HEK293T (cell line): Measurements from ENCODE around the gene KCNH6.
A peak's percentile ranks its signal among the peaks of the same experiment; 100 is the strongest.

Source experiments
- CTCF ChIA-PET: fragments of 350-600 bp; formaldehyde crosslinking; extraction: SDS; loops from one replicate; lab custom pipeline; 2021; ENCODE audit warnings: antibody characterized with exemption, inconsistent platforms; lab: Yijun Ruan, JAX
- POLR2A ChIA-PET: fragments of 350-600 bp; formaldehyde crosslinking; extraction: SDS; loops from one replicate; lab custom pipeline; 2020; ENCODE audit warnings: antibody characterized with exemption, inconsistent platforms; lab: Yijun Ruan, JAX
- DNase-seq: peaks from one replicate; pipeline ENCODE4 v3.0.0; 2012; ENCODE audit warnings: mixed read lengths; ENCODE audit errors: extremely low spot score
- ARNT ChIP-seq: fragments of 450-650 bp; IDR thresholded peaks from 2 replicates; pipeline ENCODE4 v1.6.1; 2017; ENCODE audit warnings: mild to moderate bottlenecking
- BHLHE40 ChIP-seq: fragments of 450-650 bp; IDR thresholded peaks from 2 replicates; pipeline ENCODE4 v1.6.1; 2016; ENCODE audit warnings: mild to moderate bottlenecking, moderate library complexity, borderline replicate concordance
- CTBP1 ChIP-seq: fragments of 450-650 bp; IDR thresholded peaks from 2 replicates; pipeline ENCODE4 v1.6.1; 2016; ENCODE audit warnings: borderline replicate concordance
- ELF4 ChIP-seq: fragments of 450-650 bp; IDR thresholded peaks from 2 replicates; pipeline ENCODE4 v1.6.1; 2017; ENCODE audit warnings: antibody characterized with exemption
- FOXA1 ChIP-seq: fragments of 450-650 bp; IDR thresholded peaks from 2 replicates; pipeline ENCODE4 v1.6.1; 2016; ENCODE audit warnings: mild to moderate bottlenecking
- FOXK2 ChIP-seq: fragments of 450-650 bp; IDR thresholded peaks from 2 replicates; pipeline ENCODE4 v1.6.1; 2016; ENCODE audit warnings: mild to moderate bottlenecking
- FOXM1 ChIP-seq: fragments of 450-650 bp; IDR thresholded peaks from 2 replicates; pipeline ENCODE4 v1.6.1; 2017; ENCODE audit warnings: mild to moderate bottlenecking, borderline replicate concordance
- HDGF ChIP-seq: fragments of 450-650 bp; IDR thresholded peaks from 2 replicates; pipeline ENCODE4 v1.6.1; 2017; ENCODE audit warnings: antibody characterized with exemption, borderline replicate concordance
- L3MBTL2 ChIP-seq: fragments of 450-650 bp; conservative IDR thresholded peaks from 2 replicates; pipeline ENCODE4 v1.6.1; 2016; ENCODE audit warnings: mild to moderate bottlenecking
- LEF1 ChIP-seq: fragments of 450-650 bp; IDR thresholded peaks from 2 replicates; pipeline ENCODE4 v1.6.1; 2017; ENCODE audit warnings: mild to moderate bottlenecking, borderline replicate concordance
- NFRKB ChIP-seq: fragments of 450-650 bp; IDR thresholded peaks from 2 replicates; pipeline ENCODE4 v1.6.1; 2016; ENCODE audit warnings: mild to moderate bottlenecking, moderate library complexity
- SP1 ChIP-seq: fragments of 450-650 bp; IDR thresholded peaks from 2 replicates; pipeline ENCODE4 v1.6.1; 2017
- SUZ12 ChIP-seq: fragments of 450-650 bp; IDR thresholded peaks from 2 replicates; pipeline ENCODE4 v1.6.1; 2016; ENCODE audit warnings: mild to moderate bottlenecking
- TARDBP ChIP-seq: fragments of 450-650 bp; IDR thresholded peaks from 2 replicates; pipeline ENCODE4 v1.6.1; 2016
- ZNF384 ChIP-seq: fragments of 450-650 bp; IDR thresholded peaks from 2 replicates; pipeline ENCODE4 v1.6.1; 2016
- TF ChIP-seq, protein P1 (sequence below): fragments of 450-650 bp; IDR thresholded peaks from 2 replicates; pipeline ENCODE4 v1.6.1; 2016

Gene KCNH6

GRCh38 chr17:63549289-63549945 lies 26.3 kb downstream of the KCNH6 start:
- TF ChIP-seq L3MBTL2 (peak; percentile 63), ELF4 (no peak)
- no peak for DNase-seq
- ChIA-PET CTCF (interaction anchor here (0.7 kb wide), 2 partner anchors 71 to 112 kb away, joined by 3 read pairs; no protein-coding TSS in a partner anchor), POLR2A (interaction anchor here (0.6 to 2.3 kb wide), 9 partner anchors 10 to 117 kb away, joined by 3 to 10 read pairs (median 3); partner anchors contain the start of genes ACE, MAP3K3 and TACO1)

DNA sequence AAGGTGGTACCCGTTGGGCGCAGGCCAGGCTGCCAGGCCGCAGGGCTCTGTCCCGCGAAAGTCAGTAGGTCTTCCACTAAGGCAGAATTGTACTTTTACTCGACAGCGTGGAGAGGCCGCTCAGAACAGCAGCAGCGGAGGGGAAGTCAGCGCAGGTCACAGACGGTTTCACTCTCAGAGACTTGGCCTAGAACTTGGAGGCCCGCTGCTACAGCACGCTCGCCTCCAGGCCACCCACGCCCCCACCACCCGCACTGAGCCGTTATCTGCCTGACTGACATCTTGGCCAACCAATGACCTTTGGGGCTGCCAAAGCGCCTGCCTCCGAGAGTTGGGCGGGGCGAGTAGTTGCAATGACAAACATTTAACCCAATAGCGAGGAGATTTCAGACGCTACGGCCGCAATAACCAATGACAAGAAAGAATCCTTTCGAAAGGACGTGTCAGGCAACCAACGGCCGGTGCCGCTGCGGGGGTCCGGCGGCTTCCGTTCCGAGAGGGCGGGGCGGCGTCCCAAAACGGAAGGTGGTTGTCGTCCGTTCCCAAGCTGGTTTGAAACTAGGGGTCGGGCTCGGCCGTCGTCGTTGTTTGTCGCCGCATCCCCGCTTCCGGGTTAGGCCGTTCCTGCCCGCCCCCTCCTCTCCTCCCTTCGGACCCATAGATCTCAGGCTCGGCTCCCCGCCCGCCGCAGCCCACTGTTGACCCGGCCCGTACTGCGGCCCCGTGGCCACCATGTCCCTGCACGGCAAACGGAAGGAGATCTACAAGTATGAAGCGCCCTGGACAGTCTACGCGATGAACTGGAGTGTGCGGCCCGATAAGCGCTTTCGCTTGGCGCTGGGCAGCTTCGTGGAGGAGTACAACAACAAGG lies 27.0 kb downstream of the KCNH6 start, which contains the start of gene DCAF7:
Gene DCAF7, plus strand, starts transcription at position 532 of the 871 bp plus-strand sequence. Its CDS starts 201 bp downstream, at position 733.
- TF ChIP-seq ELF4 (peak; percentile 95), FOXM1 (peak; percentile 60), HDGF (no peak), BHLHE40 (no peak), SP1 (no peak), TARDBP (no peak), NFRKB (no peak)
- TF ChIP-seq, protein P1, sequence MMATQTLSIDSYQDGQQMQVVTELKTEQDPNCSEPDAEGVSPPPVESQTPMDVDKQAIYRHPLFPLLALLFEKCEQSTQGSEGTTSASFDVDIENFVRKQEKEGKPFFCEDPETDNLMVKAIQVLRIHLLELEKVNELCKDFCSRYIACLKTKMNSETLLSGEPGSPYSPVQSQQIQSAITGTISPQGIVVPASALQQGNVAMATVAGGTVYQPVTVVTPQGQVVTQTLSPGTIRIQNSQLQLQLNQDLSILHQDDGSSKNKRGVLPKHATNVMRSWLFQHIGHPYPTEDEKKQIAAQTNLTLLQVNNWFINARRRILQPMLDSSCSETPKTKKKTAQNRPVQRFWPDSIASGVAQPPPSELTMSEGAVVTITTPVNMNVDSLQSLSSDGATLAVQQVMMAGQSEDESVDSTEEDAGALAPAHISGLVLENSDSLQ = peak; percentile 100
- CTCF ChIA-PET = interaction anchor here (0.7 to 1.7 kb wide), 2 partner anchors 62 to 113 kb away, joined by 3 to 5 read pairs; no protein-coding TSS in a partner anchor
- POLR2A ChIA-PET = interaction anchor here (0.6 to 2.3 kb wide), 17 partner anchors 11 to 133 kb away, joined by 3 to 10 read pairs (median 4); partner anchors contain the start of genes ACE and TACO1
- peak; percentile 99 for DNase-seq

GRCh38 chr17:63550817-63551639 lies 27.9 kb downstream of the KCNH6 start:
- POLR2A ChIA-PET = interaction anchor here (0.6 to 2.3 kb wide), 20 partner anchors 9 to 223 kb away, joined by 3 to 10 read pairs (median 4); partner anchors contain the start of genes DDX42, MAP3K3 and TACO1
- CTCF ChIA-PET = interaction anchor here (1.7 kb wide), 1 partner anchor 61 kb away, joined by 5 read pairs; no protein-coding TSS in a partner anchor

DNA sequence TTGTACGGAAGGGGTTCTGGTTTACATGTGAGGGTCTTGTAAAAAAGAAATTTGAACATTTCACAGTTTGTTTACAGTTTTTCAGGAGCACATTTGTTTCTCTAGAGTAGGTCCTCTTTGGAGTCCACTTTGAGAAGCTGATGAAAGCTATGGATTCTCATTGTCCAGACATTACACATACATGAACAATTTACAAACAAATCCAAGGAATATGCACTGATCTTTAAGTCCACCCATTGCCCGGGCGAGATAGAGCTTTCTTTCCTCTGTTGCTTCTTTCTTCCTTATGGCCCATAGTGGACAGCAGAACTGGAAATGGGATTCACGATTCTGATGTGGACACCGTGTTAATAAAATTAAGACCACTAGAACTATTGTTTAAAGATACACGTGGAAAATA lies 29.1 kb downstream of the KCNH6 start:
- CTCF ChIA-PET = interaction anchor here (0.6 kb wide), 1 partner anchor 85 kb away, joined by 3 read pairs; no protein-coding TSS in a partner anchor

More at GRCh38 chr17:63550817-63551639, 27.9 kb downstream of the KCNH6 start:
- no peak for TF ChIP-seq LEF1
- no peak for TF ChIP-seq CTBP1
- TF ChIP-seq HDGF = no peak
- no peak for TF ChIP-seq BHLHE40
- TF ChIP-seq FOXA1 = no peak
- TF ChIP-seq, protein P1 = peak; percentile 36; the same call in 1 of the 2 replicates
- TF ChIP-seq ARNT = no peak
- TF ChIP-seq TARDBP = no peak
- no peak for TF ChIP-seq FOXM1
- no peak for TF ChIP-seq FOXK2
- TF ChIP-seq ZNF384 = no peak
- TF ChIP-seq ELF4 = no peak
- TF ChIP-seq L3MBTL2 = 0 out of 2 replicates have a peak, but pooled peaks have one; percentile 21
- DNase-seq = peak; percentile 57

DNA sequence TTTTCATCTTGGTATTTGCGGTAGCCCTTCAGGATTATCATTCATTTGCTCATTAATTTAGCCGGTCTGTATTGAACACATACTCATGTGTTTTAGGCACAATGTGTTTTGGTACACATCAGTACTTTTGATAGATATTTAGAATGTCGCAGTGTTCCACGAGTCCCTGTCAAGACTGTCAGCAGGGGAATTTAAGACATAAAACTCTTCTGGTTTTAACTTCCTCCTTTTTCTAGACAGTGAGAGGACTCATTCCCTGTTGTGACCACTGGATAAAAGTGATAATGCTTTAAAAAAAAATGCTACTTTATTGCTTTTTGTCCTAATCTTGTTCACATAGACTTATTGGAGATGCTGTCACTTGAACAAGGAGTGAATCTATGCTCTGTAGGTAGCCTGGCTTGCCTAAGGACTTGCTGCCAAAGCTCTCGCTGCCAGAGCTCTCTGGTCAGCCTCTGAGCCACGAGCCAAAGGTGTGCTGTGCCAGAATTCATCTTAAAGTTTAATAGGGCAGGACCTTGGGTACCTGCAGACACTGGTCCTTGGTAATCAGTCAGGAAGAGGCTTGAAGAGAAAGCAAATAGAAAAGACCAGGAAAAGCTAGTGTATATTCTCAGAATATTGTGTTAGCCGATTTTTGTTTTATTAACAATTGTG lies 32.5 kb downstream of the KCNH6 start:
- no peak for DNase-seq
- POLR2A ChIA-PET = no interaction called here
- CTCF ChIA-PET = interaction anchor here (0.6 kb wide), 1 partner anchor 33 kb away, joined by 3 read pairs; the partner anchor contains the start of gene KCNH6
- no peak for TF ChIP-seq HDGF
- no peak for TF ChIP-seq FOXK2
- TF ChIP-seq FOXM1 = no peak
- TF ChIP-seq TARDBP = no peak
- TF ChIP-seq CTBP1 = no peak
- no peak for TF ChIP-seq LEF1
- TF ChIP-seq L3MBTL2 = no peak
- no peak for TF ChIP-seq ZNF384
- no peak for TF ChIP-seq BHLHE40
- no peak for TF ChIP-seq ARNT
- no peak for TF ChIP-seq NFRKB
- TF ChIP-seq ELF4 = no peak
- no peak for TF ChIP-seq SP1
- TF ChIP-seq, protein P1 = no peak
- TF ChIP-seq FOXA1 = no peak
- TF ChIP-seq SUZ12 = no peak

More for the DNA sequence above, 29.1 kb downstream of the KCNH6 start:
- peak; percentile 3 for DNase-seq
- TF ChIP-seq NFRKB (no peak), FOXK2 (no peak), BHLHE40 (no peak), ARNT (no peak), ELF4 (no peak)
- POLR2A ChIA-PET = interaction anchor here (1.2 to 1.7 kb wide), 3 partner anchors 50 to 222 kb away, joined by 3 to 7 read pairs (median 4); partner anchors contain the start of gene DDX42
